ENCODE data around the gene IQCE. TPM values are rescaled to one million over a fixed set of nuclear protein-coding genes. Genes with fewer than 3 reads are reported as not detected.

Gene IQCE
- total and polyA plus RNA-seq, 2 experiments from 2014 or later = 14.7 to 14.9 TPM

- Histone ChIP-seq H3K79me2 (ENCODE audit: insufficient read depth) (no peaks in the 10 kb centered on the region), H3K27me3 (replicated peaks; ENCODE audit: insufficient read depth) (no peaks in the 10 kb centered on the region), H3K9ac (no peak overlapping the region), H3K9me3 (ENCODE audit: low read depth) (no peaks in the 10 kb centered on the region), H3K4me3 (no peak overlapping the region), H3K4me2 (ENCODE audit: unreplicated experiment) (no peak overlapping the region), H3K36me3 (ENCODE audit: low read depth) (no peaks in the 10 kb centered on the region), H3K9me2 (ENCODE audit: insufficient read depth) (no peaks in the 10 kb centered on the region), H4K20me1 (ENCODE audit: insufficient read depth) (no peaks in the 10 kb centered on the region), H2AFZ (no peak overlapping the region), H3K27ac (no peak overlapping the region), H3F3A (ENCODE audit: insufficient read depth) (peaks cover 6% of the 10 kb centered on the region; the same call in 1 of the 2 replicates), H3K4me1 (ENCODE audit: insufficient read depth) (peaks cover 21% of the 10 kb centered on the region)
- no peak for DNase-seq
- TF ChIP-seq EZH2phosphoT487 (IDR thresholded peaks at IDR 0.05; ENCODE audit: insufficient read depth, low read depth) (no peak), EZH2 (IDR thresholded peaks at IDR 0.05; ENCODE audit: insufficient read depth, poor library complexity, severe bottlenecking) (no peak)
- in situ Hi-C loops (cut with MboI) = no loop called here
- WGBS, 2 experiments (ENCODE audit: low coverage in 1 of 2, low lambda C conversion rate in 2 of 2, missing lambda C conversion rate in 2 of 2) = 86% methylated on average over 10 to 14 of the region's 14 CpGs
Observed at GRCh38 chr7:2610898-2611297, 52.1 kb downstream of the IQCE start.

- Histone ChIP-seq H3K9me3 (ENCODE audit: low read depth) (no peaks in the 10 kb centered on the region), H3K36me3 (ENCODE audit: low read depth) (no peaks in the 10 kb centered on the region), H3K27me3 (replicated peaks; ENCODE audit: insufficient read depth) (no peaks in the 10 kb centered on the region), H2AFZ (no peak overlapping the region), H4K20me1 (ENCODE audit: insufficient read depth) (no peaks in the 10 kb centered on the region), H3K9me2 (ENCODE audit: insufficient read depth) (no peaks in the 10 kb centered on the region), H3K9ac (no peak overlapping the region), H3K27ac (no peak overlapping the region), H3K4me1 (ENCODE audit: insufficient read depth) (peaks cover 21% of the 10 kb centered on the region), H3K4me2 (ENCODE audit: unreplicated experiment) (no peak overlapping the region), H3K4me3 (no peak overlapping the region), H3F3A (ENCODE audit: insufficient read depth) (peaks cover 6% of the 10 kb centered on the region; the same call in 1 of the 2 replicates), H3K79me2 (ENCODE audit: insufficient read depth) (no peaks in the 10 kb centered on the region)
- in situ Hi-C loops (cut with MboI) = no loop called here
- 90 to 92% methylated on average over 11 of the region's 11 CpGs for WGBS, 2 experiments (ENCODE audit: low coverage in 1 of 2, low lambda C conversion rate in 2 of 2, missing lambda C conversion rate in 2 of 2)
- DNase-seq = no peak
- TF ChIP-seq EZH2 (IDR thresholded peaks at IDR 0.05; ENCODE audit: insufficient read depth, poor library complexity, severe bottlenecking) = no peak
- TF ChIP-seq EZH2phosphoT487 (IDR thresholded peaks at IDR 0.05; ENCODE audit: insufficient read depth, low read depth) = no peak
Observed at GRCh38 chr7:2611401-2611800, 52.6 kb downstream of the IQCE start.

GRCh38 chr7:2611922-2612321 is 53.1 kb downstream of the IQCE start:
- Histone ChIP-seq H3K9me2 (ENCODE audit: insufficient read depth) (no peaks in the 10 kb centered on the region), H3K9me3 (ENCODE audit: low read depth) (no peaks in the 10 kb centered on the region), H2AFZ (no peak overlapping the region), H3K4me1 (ENCODE audit: insufficient read depth) (peaks cover 21% of the 10 kb centered on the region), H3K36me3 (ENCODE audit: low read depth) (no peaks in the 10 kb centered on the region), H3K9ac (no peak overlapping the region), H3K27me3 (replicated peaks; ENCODE audit: insufficient read depth) (no peaks in the 10 kb centered on the region), H3K79me2 (ENCODE audit: insufficient read depth) (no peaks in the 10 kb centered on the region), H3K4me3 (no peak overlapping the region), H4K20me1 (ENCODE audit: insufficient read depth) (no peaks in the 10 kb centered on the region), H3K27ac (no peak overlapping the region), H3F3A (ENCODE audit: insufficient read depth) (peaks cover 6% of the 10 kb centered on the region; the same call in 1 of the 2 replicates), H3K4me2 (ENCODE audit: unreplicated experiment) (no peak overlapping the region)
- no peak for DNase-seq
- TF ChIP-seq EZH2 (IDR thresholded peaks at IDR 0.05; ENCODE audit: insufficient read depth, poor library complexity, severe bottlenecking) = no peak
- in situ Hi-C loops (cut with MboI) = no loop called here
- WGBS, 2 experiments (ENCODE audit: low coverage in 1 of 2, low lambda C conversion rate in 2 of 2, missing lambda C conversion rate in 2 of 2) = 94 to 98% methylated on average over 8 to 10 of the region's 10 CpGs

DNA sequence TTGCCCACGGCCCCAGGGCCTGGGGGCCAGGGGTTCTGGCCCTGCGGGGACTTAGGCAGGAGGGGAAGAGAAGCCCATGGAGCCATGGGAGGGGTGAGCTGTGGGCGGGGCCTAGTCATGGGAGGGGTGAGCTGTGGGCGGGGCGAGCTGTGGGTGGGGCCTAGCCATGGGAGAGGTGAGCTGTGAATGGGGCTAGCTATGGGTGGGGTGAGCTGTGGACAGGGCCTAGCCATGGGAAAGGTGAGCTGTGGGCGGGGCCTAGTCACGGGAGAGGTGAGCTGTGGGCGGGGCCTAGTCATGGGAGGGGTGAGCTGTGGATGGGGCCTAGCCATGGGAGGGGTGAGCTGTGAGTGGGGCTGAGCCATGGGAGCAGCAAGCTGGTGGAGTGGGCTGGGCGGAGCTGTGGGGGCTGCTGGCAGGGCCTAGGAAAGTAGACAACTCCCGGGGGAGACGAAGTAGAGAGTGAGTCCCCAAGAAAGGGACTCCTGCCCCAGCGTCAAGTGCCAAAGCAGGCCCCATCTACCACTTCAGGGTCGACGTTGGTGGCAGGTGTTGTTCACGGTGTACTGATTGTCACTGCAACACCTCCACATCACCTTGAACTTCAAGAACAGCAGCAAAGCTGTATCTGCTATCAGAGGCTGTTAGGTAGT is 53.8 kb downstream of the IQCE start:
- H3K4me3 ChIP-seq = no peak overlapping the region
- H3K4me2 ChIP-seq (ENCODE audit: unreplicated experiment) = no peak overlapping the region
- no peak overlapping the region for H2AFZ ChIP-seq
- H3K9ac ChIP-seq = no peak overlapping the region
- no peak for TF ChIP-seq EZH2 (IDR thresholded peaks at IDR 0.05; ENCODE audit: insufficient read depth, poor library complexity, severe bottlenecking)
- TF ChIP-seq EZH2phosphoT487 (IDR thresholded peaks at IDR 0.05; ENCODE audit: insufficient read depth, low read depth) = no peak
- H3F3A ChIP-seq (ENCODE audit: insufficient read depth) = 0 out of 2 replicates have a peak, but pooled peaks cover 6% of the 10 kb centered on the region
- peaks cover 15% of the 10 kb centered on the region for H3K4me1 ChIP-seq (ENCODE audit: insufficient read depth)
- no peaks in the 10 kb centered on the region for H3K9me3 ChIP-seq (ENCODE audit: low read depth)
- in situ Hi-C loops (cut with MboI) = no loop called here
- no peaks in the 10 kb centered on the region for H3K27me3 ChIP-seq (replicated peaks; ENCODE audit: insufficient read depth)
- WGBS, 2 experiments (ENCODE audit: low coverage in 1 of 2, low lambda C conversion rate in 2 of 2, missing lambda C conversion rate in 2 of 2) = 74 to 86% methylated on average over 7 to 14 of the region's 15 CpGs
- H3K79me2 ChIP-seq (ENCODE audit: insufficient read depth) = no peaks in the 10 kb centered on the region
- no peaks in the 10 kb centered on the region for H4K20me1 ChIP-seq (ENCODE audit: insufficient read depth)
- no peaks in the 10 kb centered on the region for H3K9me2 ChIP-seq (ENCODE audit: insufficient read depth)
- no peak for DNase-seq
- H3K27ac ChIP-seq = no peak overlapping the region
- H3K36me3 ChIP-seq (ENCODE audit: low read depth) = no peaks in the 10 kb centered on the region

Data from GM23248 (cell line).